IMR-90 (cell line): ENCODE measurements around the gene VAMP8. TPM values are rescaled to one million over a fixed set of nuclear protein-coding genes. Genes with fewer than 3 reads are reported as not detected.

Experiments used
- ATAC-seq: fragments of 200-7000 bp; cut with Tn5 transposase; 2 replicates; pipeline ENCODE4 v1.9.1; 2020; ENCODE audit warnings: low read depth, mild to moderate bottlenecking, moderate library complexity
- BruUV-seq: library from RNA; stranded (reverse); fragments of 400-500 nt; replicated peaks from 2 replicates; lab custom pipeline; 2021; lab: Mats Ljungman, UMichigan
- CTCF ChIA-PET: fragments of 300-600 bp; formaldehyde crosslinking; extraction: SDS; loops from one replicate; lab custom pipeline; 2021; ENCODE audit warnings: antibody characterized with exemption; lab: Yijun Ruan, JAX
- POLR2A ChIA-PET: fragments of 300-600 bp; sonication (Branson Sonifier 250); formaldehyde crosslinking; loops from one replicate; lab custom pipeline; 2022; ENCODE audit warnings: antibody characterized with exemption; ENCODE audit not compliant: unreplicated experiment; lab: Charles Lee
- DNase-seq: peaks from one replicate; pipeline ENCODE4 v3.0.0; 2013
- H2AFZ ChIP-seq: replicated peaks from 2 replicates; pipeline ENCODE3; 2013; ENCODE audit warnings: low read length, mild to moderate bottlenecking; ENCODE audit not compliant: poor library complexity
- H2AK5ac ChIP-seq: 2 replicates; pipeline ENCODE4 v1.6.1; 2013; ENCODE audit warnings: low read depth, low read length, inconsistent platforms
- H2AK9ac ChIP-seq: replicated peaks from 2 replicates; pipeline ENCODE3; 2013; ENCODE audit warnings: mild to moderate bottlenecking, low read depth, low read length, moderate library complexity; ENCODE audit not compliant: poor library complexity
- H2BK120ac ChIP-seq: 2 replicates; pipeline ENCODE4 v1.6.1; 2013; ENCODE audit warnings: low read depth, low read length, inconsistent platforms
- H2BK15ac ChIP-seq: 3 replicates; pipeline ENCODE4 v1.6.1; 2013; ENCODE audit warnings: low read depth, low read length, inconsistent platforms
- H2BK20ac ChIP-seq: 2 replicates; pipeline ENCODE4 v1.6.1; 2013; ENCODE audit warnings: low read depth, mild to moderate bottlenecking, inconsistent platforms, low read length, moderate library complexity
- H2BK5ac ChIP-seq: 2 replicates; pipeline ENCODE4 v1.6.1; 2013; ENCODE audit warnings: mild to moderate bottlenecking, low read depth, low read length, inconsistent platforms; ENCODE audit not compliant: poor library complexity, severe bottlenecking
- H3K14ac ChIP-seq: replicated peaks from 2 replicates; pipeline ENCODE4 v1.6.1; 2013; ENCODE audit warnings: low read depth, low read length, inconsistent platforms
- H3K18ac ChIP-seq: 2 replicates; pipeline ENCODE4 v1.6.1; 2013; ENCODE audit warnings: low read depth, low read length, control low read depth
- H3K23ac ChIP-seq: 2 replicates; pipeline ENCODE4 v1.6.1; 2013; ENCODE audit warnings: low read depth, low read length, inconsistent platforms
- H3K27ac ChIP-seq: 2 replicates; pipeline ENCODE4 v1.5.1; 2013; ENCODE audit warnings: mild to moderate bottlenecking, control low read depth, low read length; ENCODE audit not compliant: insufficient read depth
- H3K27me3 ChIP-seq: 2 replicates; pipeline ENCODE4 v1.6.1; 2013; ENCODE audit warnings: low read length; ENCODE audit not compliant: control insufficient read depth, insufficient read depth
- H3K36me3 ChIP-seq: 2 replicates; pipeline ENCODE4 v1.6.1; 2013; ENCODE audit warnings: low read length, mixed read lengths; ENCODE audit not compliant: control insufficient read depth, insufficient read depth
- H3K4ac ChIP-seq: 2 replicates; pipeline ENCODE4 v1.6.1; 2013; ENCODE audit warnings: low read depth, low read length, inconsistent platforms
- H3K4me1 ChIP-seq: 2 replicates; pipeline ENCODE4 v1.6.1; 2013; ENCODE audit warnings: low read length, mixed read lengths; ENCODE audit not compliant: control insufficient read depth, insufficient read depth
- H3K4me2 ChIP-seq: 2 replicates; pipeline ENCODE4 v1.6.1; 2013; ENCODE audit warnings: low read depth, mild to moderate bottlenecking, control low read depth, low read length, moderate library complexity
- H3K4me3 ChIP-seq: 2 replicates; pipeline ENCODE4 v1.5.1; 2013; ENCODE audit warnings: low read depth, mild to moderate bottlenecking, control low read depth, low read length, moderate library complexity; ENCODE audit not compliant: insufficient read depth
- H3K56ac ChIP-seq: 2 replicates; pipeline ENCODE4 v1.6.1; 2013; ENCODE audit warnings: low read length, inconsistent platforms; ENCODE audit not compliant: insufficient read depth; ENCODE audit errors: extremely low read depth
- H3K79me1 ChIP-seq, 2 experiments: 2 replicates each; pipeline ENCODE4 v1.6.1; 2013; ENCODE audit warnings: low read length in 2 of 2, inconsistent platforms in 1 of 2, low read depth in 1 of 2
- H3K9ac ChIP-seq: 2 replicates; pipeline ENCODE4 v1.6.1; 2013; ENCODE audit warnings: low read depth, low read length, control low read depth
- H3K9me1 ChIP-seq: 2 replicates; pipeline ENCODE4 v1.6.1; 2013; ENCODE audit warnings: low read length, inconsistent platforms; ENCODE audit not compliant: insufficient read depth
- H3K9me3 ChIP-seq: 2 replicates; pipeline ENCODE4 v1.6.1; 2013; ENCODE audit warnings: low read length; ENCODE audit not compliant: control insufficient read depth, insufficient read depth
- H4K20me1 ChIP-seq: 2 replicates; pipeline ENCODE4 v1.6.1; 2013; ENCODE audit warnings: low read length, inconsistent platforms; ENCODE audit not compliant: insufficient read depth
- H4K5ac ChIP-seq: 2 replicates; pipeline ENCODE4 v1.6.1; 2013; ENCODE audit warnings: mild to moderate bottlenecking, low read depth, low read length, control low read depth
- H4K8ac ChIP-seq, 2 experiments: 2 replicates each; pipeline ENCODE4 v1.6.1; 2013; ENCODE audit warnings: low read depth in 2 of 2, low read length in 2 of 2, control low read depth in 1 of 2, inconsistent platforms in 1 of 2
- H4K91ac ChIP-seq: 2 replicates; pipeline ENCODE4 v1.6.1; 2013; ENCODE audit warnings: low read depth, low read length, inconsistent platforms; ENCODE audit not compliant: insufficient read depth
- BHLHE40 ChIP-seq: fragments of 150-350 bp; IDR thresholded peaks from 2 replicates; pipeline ENCODE4 v1.6.1; 2016; ENCODE audit warnings: mild to moderate bottlenecking, low read depth, low read length
- POLR2A ChIP-seq: IDR thresholded peaks from 2 replicates; pipeline ENCODE4 v1.6.1; 2012; ENCODE audit warnings: mild to moderate bottlenecking, low read depth, low read length
- RFX5 ChIP-seq: IDR thresholded peaks from 2 replicates; pipeline ENCODE4 v1.8.0; 2012; ENCODE audit warnings: low read depth, mild to moderate bottlenecking, low read length, moderate library complexity
- USF2 ChIP-seq: fragments of 150-350 bp; IDR thresholded peaks from 2 replicates; pipeline ENCODE4 v1.6.1; 2017; ENCODE audit warnings: mild to moderate bottlenecking, antibody characterized with exemption, low read length, low read depth
- WGBS, 2 experiments: methylation state at CpG; one replicate each; pipeline versions ENCODE4 v1.1.5 to v1.1.7; 2013; ENCODE audit warnings: missing lambda C conversion rate in 2 of 2; ENCODE audit not compliant: insufficient read length in 1 of 2; ENCODE audit errors: extremely low coverage in 2 of 2; 5-methylcytosine and 5-hydroxymethylcytosine counted together
- dilution Hi-C: fragments of 300-500 bp; cut with HindIII; formaldehyde crosslinking; loops from one replicate; pipeline ENCODE4 v1.14.3; 2018; ENCODE audit warnings: low sequenced_read_pairs; ENCODE audit not compliant: unreplicated experiment
- in situ Hi-C: fragments of 300-500 bp; cut with MboI; formaldehyde crosslinking; loops from 3 replicates; pipeline ENCODE4 v1.14.3; 2019; ENCODE audit warnings: low sequenced_read_pairs, inconsistent platforms, mixed read lengths
- intact Hi-C: fragments of 100-400 bp; cut with micrococcal nuclease; formaldehyde crosslinking; loops from 2 replicates; pipeline ENCODE4 v1.10.0; 2022
- polyA plus RNA-seq, 3 experiments: library from polyadenylated mRNA; depleted of rRNA; stranded (reverse); fragments of >200 nt; gene quantifications; 2 replicates each; pipeline ENCODE4 v1.2.3, GENCODE V29; 2012; ENCODE audit warnings: low replicate concordance in 1 of 3
- total RNA-seq: library from RNA; depleted of rRNA; stranded (reverse); fragments of >200 nt; gene quantifications from 2 replicates; pipeline ENCODE4 v1.2.3, GENCODE V29; 2012
- TF ChIP-seq, protein P1 (sequence below): conservative IDR thresholded peaks from 2 replicates; pipeline ENCODE4 v1.5.1; 2012; ENCODE audit warnings: mild to moderate bottlenecking, low read depth, low read length, improper control_type of control experiment

VAMP8 gene
- total and polyA plus RNA-seq, 2 of the 4 experiments (the other 2 are of a cell fraction): 0.90 to 1.9 TPM

DNA sequence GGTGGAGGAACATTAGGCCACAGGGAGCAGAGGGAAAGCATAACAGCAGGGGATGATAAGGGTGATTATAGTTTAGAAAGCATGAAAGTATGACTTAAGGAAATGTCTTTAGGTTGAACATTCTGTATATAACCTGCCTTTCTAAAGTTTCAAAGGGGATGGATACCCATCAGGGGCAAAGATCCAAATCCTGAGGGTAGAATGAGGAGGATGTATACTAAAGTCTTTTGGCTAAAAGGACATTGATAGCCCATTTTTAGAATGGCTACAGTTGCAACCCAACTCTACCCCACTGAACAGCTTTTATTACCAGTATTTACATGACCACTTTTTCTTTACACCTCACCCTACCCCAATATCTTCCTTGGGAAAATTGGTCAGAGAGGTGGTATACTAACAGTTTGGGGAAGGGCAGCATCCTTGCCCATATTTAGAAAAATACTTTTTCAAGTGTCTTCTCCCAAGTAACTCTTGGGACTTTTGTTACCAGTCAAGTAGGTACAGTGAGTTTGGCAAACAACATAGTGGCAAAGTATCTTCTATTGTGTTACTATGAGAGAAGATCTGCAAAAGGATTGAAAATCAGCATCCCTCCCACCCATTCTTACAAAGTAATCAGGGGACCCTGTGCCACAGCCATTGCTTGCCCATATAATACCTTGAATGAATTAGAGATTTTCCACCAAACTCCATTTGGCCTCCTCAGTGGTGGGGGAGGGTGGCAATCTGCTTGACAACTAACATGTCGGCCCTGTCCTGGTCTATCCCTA is 30.1 kb upstream of the VAMP8 start:
- ChIA-PET CTCF (interaction anchor here (0.7 to 1.3 kb wide), 2 partner anchors 9 to 414 kb away, joined by 3 to 5 read pairs; partner anchors contain the start of genes MAT2A and TCF7L1), POLR2A (interaction anchor here (1.0 to 1.3 kb wide), 3 partner anchors 40 to 128 kb away, joined by 3 to 5 read pairs (median 3); partner anchors contain the start of gene SH2D6)
- no peak overlapping the region for H2AK9ac ChIP-seq
- peaks cover 22% of the 10 kb centered on the region for H3K4me1 ChIP-seq
- no peak overlapping the region for H3K9ac ChIP-seq
- H3K18ac ChIP-seq: no peak overlapping the region
- no peak overlapping the region for H3K4me3 ChIP-seq
- no peak overlapping the region for H3K4ac ChIP-seq
- H4K20me1 ChIP-seq: peaks cover 42% of the 10 kb centered on the region
- WGBS, 2 experiments: no CpG with 5 or more reads among the region's 1 CpG
- no peak overlapping the region for H3K4me2 ChIP-seq
- peak; percentile 2; the same call in 1 of the 2 replicates for ATAC-seq
- DNase-seq: no peak
- in situ Hi-C loops (no loop called here), dilution Hi-C loops (no loop called here), intact Hi-C loops (no loop called here)
- peaks cover 12 to 56% of the 10 kb centered on the region in 2 experiments for H3K79me1 ChIP-seq
- H3K27ac ChIP-seq: peak overlapping the region; percentile 19; the same call in 1 of the 2 replicates
- no peak overlapping the region for H2BK15ac ChIP-seq
- H2BK20ac ChIP-seq: no peak overlapping the region
- no peak overlapping the region for H2BK5ac ChIP-seq
- H3K36me3 ChIP-seq: peaks cover 41% of the 10 kb centered on the region
- TF ChIP-seq, protein P1, sequence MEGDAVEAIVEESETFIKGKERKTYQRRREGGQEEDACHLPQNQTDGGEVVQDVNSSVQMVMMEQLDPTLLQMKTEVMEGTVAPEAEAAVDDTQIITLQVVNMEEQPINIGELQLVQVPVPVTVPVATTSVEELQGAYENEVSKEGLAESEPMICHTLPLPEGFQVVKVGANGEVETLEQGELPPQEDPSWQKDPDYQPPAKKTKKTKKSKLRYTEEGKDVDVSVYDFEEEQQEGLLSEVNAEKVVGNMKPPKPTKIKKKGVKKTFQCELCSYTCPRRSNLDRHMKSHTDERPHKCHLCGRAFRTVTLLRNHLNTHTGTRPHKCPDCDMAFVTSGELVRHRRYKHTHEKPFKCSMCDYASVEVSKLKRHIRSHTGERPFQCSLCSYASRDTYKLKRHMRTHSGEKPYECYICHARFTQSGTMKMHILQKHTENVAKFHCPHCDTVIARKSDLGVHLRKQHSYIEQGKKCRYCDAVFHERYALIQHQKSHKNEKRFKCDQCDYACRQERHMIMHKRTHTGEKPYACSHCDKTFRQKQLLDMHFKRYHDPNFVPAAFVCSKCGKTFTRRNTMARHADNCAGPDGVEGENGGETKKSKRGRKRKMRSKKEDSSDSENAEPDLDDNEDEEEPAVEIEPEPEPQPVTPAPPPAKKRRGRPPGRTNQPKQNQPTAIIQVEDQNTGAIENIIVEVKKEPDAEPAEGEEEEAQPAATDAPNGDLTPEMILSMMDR: no peak
- no peak for TF ChIP-seq BHLHE40
- TF ChIP-seq RFX5: peak; percentile 20; the same call in 1 of the 2 replicates
- TF ChIP-seq POLR2A: 0 out of 2 replicates have a peak, but pooled peaks have one; percentile 34
- no peak for TF ChIP-seq USF2
- H3K27me3 ChIP-seq: no peaks in the 10 kb centered on the region
- no peak overlapping the region for H3K14ac ChIP-seq
- BruUV-seq: no TSS peak
- H3K9me1 ChIP-seq: peaks cover 9% of the 10 kb centered on the region; the same call in 1 of the 2 replicates
- no peak overlapping the region for H3K56ac ChIP-seq
- no peak overlapping the region for H2AFZ ChIP-seq
- no peaks in the 10 kb centered on the region for H3K9me3 ChIP-seq
- no peak overlapping the region for H2AK5ac ChIP-seq
- no peak overlapping the region; a peak in 1 of 4 replicates for H4K8ac ChIP-seq
- H4K5ac ChIP-seq: no peak overlapping the region
- H3K23ac ChIP-seq: no peak overlapping the region
- H2BK120ac ChIP-seq: no peak overlapping the region
- H4K91ac ChIP-seq: no peak overlapping the region
